Omental fat pad (tissue), 4 donors: ENCODE measurements around the gene PAX2. TPM values are rescaled to one million over a fixed set of nuclear protein-coding genes. Genes with fewer than 3 reads are reported as not detected.

ENCODE experiments used
- ATAC-seq: fragments of 150-250 bp; one replicate; pipeline ENCODE4 v1.9.1; 2016; ENCODE audit warnings: mild to moderate bottlenecking, moderate library complexity; ENCODE audit not compliant: low FRiP score
- DNase-seq: peaks from one replicate; pipeline ENCODE4 v3.0.0-alpha.2; 2019; ENCODE audit warnings: low spot score
- total RNA-seq, 4 donors: library from RNA; depleted of rRNA; stranded (reverse); fragments of >200 nt; gene quantifications; one replicate each; pipeline ENCODE4 v1.1.0, GENCODE V29; 2016
- TF ChIP-seq, protein P1 (sequence below), 3 donors: fragments of 450-650 bp; IDR thresholded peaks; one replicate each; pipeline ENCODE4 v1.5.1; 2016 to 2017; ENCODE audit warnings: antibody characterized with exemption in 3 of 3, mild to moderate bottlenecking in 3 of 3, moderate library complexity in 2 of 3

Gene PAX2
- total RNA-seq, 4 donors from 2014 or later: not detected

DNA sequence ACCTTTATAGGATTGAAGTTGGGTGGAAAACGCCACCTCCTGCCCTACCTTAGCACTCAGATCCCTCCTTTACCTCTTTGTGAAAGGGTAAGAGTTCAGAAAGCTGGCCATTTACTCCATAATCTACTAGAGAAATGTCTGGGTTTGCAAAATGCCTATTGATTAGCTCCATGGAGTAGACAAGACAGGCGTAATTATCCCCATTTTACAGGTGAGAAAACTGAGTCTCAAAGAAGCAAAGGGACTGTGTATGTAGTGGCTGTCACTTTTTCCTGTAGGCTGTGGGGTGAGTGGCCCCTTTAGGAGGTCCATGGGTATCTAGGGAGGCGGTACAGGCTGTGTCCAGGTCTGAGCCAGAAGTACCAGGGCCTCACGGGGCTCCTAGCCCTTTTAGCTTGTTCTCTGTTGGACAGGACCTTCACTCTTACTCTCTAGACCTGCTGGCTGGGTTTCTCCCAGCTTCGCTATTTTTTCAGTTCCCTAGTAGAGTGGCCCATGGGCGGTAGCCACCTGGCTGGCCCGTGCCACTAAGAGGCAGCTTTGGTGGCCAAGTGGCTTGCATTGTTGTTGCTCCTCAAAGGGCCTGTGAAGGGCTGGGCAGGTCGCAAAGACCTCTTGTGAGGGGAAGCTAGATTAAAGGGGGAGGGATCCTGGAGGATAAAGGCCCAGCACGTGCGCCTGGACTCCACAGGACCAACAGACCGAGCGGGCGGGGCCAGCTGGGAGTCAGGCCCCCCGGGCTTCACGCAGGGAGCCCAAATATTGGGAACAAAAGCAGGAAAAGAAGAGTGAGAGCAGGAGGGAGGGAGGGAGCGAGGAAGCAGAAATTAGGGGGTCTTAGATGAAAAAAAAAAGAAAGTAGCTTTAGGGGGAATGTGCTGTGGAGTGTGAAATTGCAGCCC, 4.7 kb upstream of the PAX2 start:
- ATAC-seq (no peak), DNase-seq (no peak)
- TF ChIP-seq, protein P1, sequence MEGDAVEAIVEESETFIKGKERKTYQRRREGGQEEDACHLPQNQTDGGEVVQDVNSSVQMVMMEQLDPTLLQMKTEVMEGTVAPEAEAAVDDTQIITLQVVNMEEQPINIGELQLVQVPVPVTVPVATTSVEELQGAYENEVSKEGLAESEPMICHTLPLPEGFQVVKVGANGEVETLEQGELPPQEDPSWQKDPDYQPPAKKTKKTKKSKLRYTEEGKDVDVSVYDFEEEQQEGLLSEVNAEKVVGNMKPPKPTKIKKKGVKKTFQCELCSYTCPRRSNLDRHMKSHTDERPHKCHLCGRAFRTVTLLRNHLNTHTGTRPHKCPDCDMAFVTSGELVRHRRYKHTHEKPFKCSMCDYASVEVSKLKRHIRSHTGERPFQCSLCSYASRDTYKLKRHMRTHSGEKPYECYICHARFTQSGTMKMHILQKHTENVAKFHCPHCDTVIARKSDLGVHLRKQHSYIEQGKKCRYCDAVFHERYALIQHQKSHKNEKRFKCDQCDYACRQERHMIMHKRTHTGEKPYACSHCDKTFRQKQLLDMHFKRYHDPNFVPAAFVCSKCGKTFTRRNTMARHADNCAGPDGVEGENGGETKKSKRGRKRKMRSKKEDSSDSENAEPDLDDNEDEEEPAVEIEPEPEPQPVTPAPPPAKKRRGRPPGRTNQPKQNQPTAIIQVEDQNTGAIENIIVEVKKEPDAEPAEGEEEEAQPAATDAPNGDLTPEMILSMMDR (IDR thresholded peaks at IDR 0.05): no peak

DNA sequence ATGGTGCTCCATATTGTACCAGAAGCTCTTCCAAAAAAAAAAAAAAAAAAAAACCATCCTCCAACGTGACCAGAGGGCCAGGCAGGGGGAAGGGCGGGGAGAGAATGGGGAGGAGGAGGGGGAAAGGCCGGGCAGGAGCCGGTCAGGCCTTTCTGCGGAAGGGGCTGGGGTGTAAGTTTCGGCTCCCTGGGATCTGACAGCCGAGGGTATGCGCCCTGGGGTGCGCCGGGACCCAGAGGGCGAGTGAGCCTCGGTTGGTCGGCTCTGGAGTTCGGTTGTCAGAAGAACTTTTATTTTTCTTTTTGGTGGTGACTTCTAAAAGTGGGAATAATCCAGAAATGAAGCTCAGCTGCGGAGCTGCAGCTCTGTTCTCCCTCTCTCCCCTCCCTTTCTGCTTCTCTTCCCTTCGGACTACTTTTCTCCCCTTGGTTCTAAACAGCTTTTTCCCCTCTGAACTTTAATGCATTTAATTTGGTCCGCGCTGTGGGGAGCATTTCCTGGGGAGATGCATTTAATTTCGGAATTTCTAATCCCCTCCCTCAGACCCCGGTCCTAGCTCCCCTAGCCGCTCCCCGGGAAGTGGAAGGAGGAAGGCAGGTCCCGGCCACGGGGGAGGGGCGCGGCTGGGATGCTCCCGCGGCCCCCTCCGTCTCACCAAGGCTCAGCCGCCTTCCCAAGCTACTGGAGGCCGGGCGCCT, 3.9 kb upstream of the PAX2 start:
- ATAC-seq: no peak
- no peak for DNase-seq
- TF ChIP-seq, protein P1 (IDR thresholded peaks at IDR 0.05): no peak

DNA sequence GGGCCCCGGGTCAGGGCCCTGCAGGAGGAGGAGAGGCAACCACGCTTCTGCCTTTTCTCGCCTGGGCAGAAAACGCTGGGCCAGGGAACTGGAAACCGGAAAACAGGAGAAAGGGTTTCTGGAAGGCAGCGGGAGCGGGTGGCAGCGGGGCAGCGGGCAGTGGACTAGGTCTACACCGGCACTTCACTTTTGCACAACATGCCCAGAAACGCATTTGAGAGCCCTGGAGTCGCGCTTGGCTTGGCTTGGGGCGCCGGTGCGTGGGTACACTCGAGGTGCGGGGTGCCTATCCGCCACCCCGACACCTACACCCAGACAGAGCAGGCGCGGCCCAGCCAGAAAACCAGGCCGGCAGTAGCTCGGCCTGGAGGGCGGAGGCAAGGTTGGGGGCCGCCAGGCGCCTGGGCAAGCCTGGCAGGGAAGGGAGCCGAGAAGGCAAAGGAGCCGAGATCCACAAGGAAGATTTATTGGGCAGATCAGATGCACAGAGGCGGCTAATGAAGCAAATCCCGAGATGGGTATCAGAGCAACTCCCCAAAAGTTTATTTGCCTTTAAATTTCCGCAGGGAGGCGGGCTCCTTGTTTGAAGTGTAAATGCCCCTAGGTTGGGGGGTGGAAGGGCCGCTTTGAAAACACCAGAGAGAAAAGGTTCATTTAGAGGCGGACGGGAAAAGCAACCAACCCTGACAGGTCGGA, 3.2 kb upstream of the PAX2 start:
- TF ChIP-seq, protein P1 (IDR thresholded peaks at IDR 0.05): no peak
- DNase-seq (no peak), ATAC-seq (no peak)

DNA sequence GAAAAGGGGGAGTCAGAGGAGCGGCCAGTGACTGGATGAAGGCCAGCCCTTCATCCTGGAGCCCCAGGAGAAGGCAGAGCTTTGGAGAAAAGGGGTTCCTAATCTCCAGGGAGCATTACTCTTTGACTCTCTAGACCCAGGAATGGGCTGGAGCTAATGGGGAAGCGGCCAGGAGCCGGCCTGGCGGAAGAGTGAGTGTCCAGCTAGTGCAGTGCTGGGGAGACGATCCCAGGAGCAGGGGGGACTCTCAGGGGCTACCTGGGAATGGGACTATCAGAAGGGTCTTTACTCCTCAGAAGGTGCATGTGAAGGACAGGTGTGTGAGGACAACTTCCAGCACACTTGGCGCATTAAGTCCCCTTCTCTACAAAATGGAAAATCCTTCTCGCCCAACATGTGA, 2.4 kb upstream of the PAX2 start:
- TF ChIP-seq, protein P1 (IDR thresholded peaks at IDR 0.05): no peak
- ATAC-seq (no peak), DNase-seq (no peak)

DNA sequence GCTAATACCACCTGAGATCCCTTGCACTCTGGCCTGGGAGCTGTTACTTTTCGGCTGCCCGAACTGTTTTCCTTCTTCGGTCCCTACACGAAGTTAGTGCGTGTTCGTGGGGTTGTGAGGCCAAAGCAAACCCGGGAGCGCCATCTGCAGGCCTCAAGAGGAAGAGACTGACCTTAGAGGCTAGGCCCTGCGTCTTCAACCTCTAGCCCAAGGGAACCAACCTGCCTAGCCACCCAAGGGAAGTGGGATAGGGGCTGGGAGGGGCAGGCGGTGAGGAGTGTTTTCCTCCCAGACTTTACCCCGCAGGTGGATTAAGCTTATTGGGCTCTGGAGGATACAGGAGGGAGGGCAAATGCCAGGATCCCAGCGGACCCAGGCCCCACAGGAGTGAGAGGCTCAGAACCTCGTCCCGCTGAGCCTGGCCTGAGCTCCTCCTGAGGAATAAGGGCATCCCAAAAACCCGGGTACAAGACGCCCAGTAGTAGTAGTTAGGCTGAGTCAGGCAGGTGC, 1.7 kb upstream of the PAX2 start:
- TF ChIP-seq, protein P1 (IDR thresholded peaks at IDR 0.05): no peak
- DNase-seq: no peak
- ATAC-seq: no peak

DNA sequence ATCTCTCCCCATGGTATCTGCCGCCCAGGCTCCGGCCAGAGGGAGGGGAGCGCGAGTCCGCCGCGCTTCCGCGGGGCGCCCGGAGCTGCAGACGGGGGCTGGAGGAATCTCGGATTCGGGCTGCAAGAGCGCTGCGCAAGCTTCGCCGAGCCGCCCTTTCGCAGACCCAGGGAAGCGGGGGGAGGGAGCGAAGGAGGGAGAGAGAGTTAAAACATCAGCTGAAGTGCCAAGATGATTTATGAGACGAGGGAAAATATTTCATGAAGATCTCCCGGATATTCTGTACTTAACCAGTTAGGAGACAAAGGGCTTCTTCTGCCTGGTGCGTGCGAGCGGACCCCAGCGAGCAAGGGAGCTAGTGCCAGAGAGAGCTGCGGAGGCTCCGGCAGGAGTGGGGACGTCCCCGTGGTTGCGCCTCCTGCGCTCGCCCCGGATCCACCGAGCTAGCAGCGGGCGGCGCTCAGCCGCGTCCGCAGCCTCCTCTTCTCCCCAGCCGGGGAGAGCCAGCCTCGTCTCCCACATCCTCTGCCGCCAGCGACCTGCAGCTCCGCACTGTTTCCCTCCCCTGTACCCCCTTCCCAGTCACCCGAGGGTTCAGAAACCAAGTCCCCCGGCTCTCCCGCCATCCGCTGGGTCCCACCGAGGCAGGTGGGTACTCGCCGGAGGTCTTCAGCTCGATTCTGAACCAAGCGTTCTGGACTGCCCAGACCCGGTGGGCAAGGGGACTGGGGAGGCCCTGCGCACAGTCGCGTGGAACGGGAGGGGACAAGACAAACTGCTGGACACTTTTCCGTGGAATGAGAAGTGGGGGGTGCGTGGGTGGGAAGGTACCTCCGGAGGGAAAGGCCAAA, 1.0 kb upstream of the PAX2 start:
- TF ChIP-seq, protein P1 (IDR thresholded peaks at IDR 0.05): no peak
- no peak for DNase-seq
- no peak for ATAC-seq
